Panc1 (cell line): ENCODE data around the gene GLRA3. TPM values are rescaled to one million over a fixed set of nuclear protein-coding genes. Genes with fewer than 3 reads are reported as not detected.

ENCODE experiments used
- ATAC-seq: fragments of 200-7000 bp; cut with Tn5 transposase; 2 replicates; pipeline ENCODE4 v1.9.1; 2020; ENCODE audit warnings: mild to moderate bottlenecking, moderate library complexity
- BruUV-seq: library from RNA; stranded (reverse); fragments of 400-500 nt; replicated peaks from 2 replicates; lab custom pipeline; 2021; lab: Mats Ljungman, UMichigan
- CTCF ChIA-PET: fragments of 300-600 bp; sonication (Branson Sonifier 250); formaldehyde crosslinking; loops from one replicate; lab custom pipeline; 2022; ENCODE audit warnings: antibody characterized with exemption; lab: Charles Lee
- POLR2A ChIA-PET: fragments of 300-600 bp; sonication (Branson Sonifier 250); formaldehyde crosslinking; loops from one replicate; lab custom pipeline; 2022; ENCODE audit warnings: antibody characterized with exemption; lab: Charles Lee
- DNase-seq: peaks from one replicate; pipeline ENCODE4 v3.0.0-alpha.2; 2010; ENCODE audit warnings: low read depth, low spot score
- H3K27ac ChIP-seq: 2 replicates; pipeline ENCODE4 v1.5.1; 2011; ENCODE audit warnings: mild to moderate bottlenecking, low read length, inconsistent platforms
- H3K27me3 ChIP-seq: fragments of 200-500 bp; sonication (Bioruptor generic); 2 replicates; pipeline ENCODE4 v1.6.0; 2014; ENCODE audit warnings: low read length, inconsistent platforms; ENCODE audit not compliant: control insufficient read depth, insufficient read depth
- H3K36me3 ChIP-seq: fragments of 200-500 bp; sonication (Bioruptor generic); 2 replicates; pipeline ENCODE4 v1.5.1; 2014; ENCODE audit warnings: inconsistent platforms, mild to moderate bottlenecking, low read length, moderate library complexity; ENCODE audit not compliant: control insufficient read depth, insufficient read depth
- H3K4me1 ChIP-seq: 2 replicates; pipeline ENCODE4 v1.5.1; 2011; ENCODE audit warnings: inconsistent platforms, mild to moderate bottlenecking, low read length, moderate library complexity; ENCODE audit not compliant: control insufficient read depth, insufficient read depth
- H3K4me3 ChIP-seq, 2 experiments: 2 replicates each; pipeline ENCODE4 v1.5.1; 2011 to 2012; ENCODE audit warnings: low read depth in 2 of 2, low read length in 2 of 2, mild to moderate bottlenecking in 2 of 2, inconsistent platforms in 1 of 2, moderate library complexity in 1 of 2
- H3K9me3 ChIP-seq: fragments of 200-500 bp; sonication (Bioruptor generic); 2 replicates; pipeline ENCODE4 v1.5.1; 2014; ENCODE audit warnings: low read depth, mild to moderate bottlenecking, inconsistent platforms, low read length, moderate library complexity; ENCODE audit not compliant: control insufficient read depth, insufficient read depth
- CTCF ChIP-seq: fragments of 450-650 bp; IDR thresholded peaks from 2 replicates; pipeline ENCODE4 v1.5.1; 2017; ENCODE audit warnings: mild to moderate bottlenecking
- POLR2AphosphoS5 ChIP-seq: IDR thresholded peaks from 2 replicates; pipeline ENCODE4 v1.6.1; 2012; ENCODE audit warnings: mild to moderate bottlenecking, low read depth, low read length, moderate library complexity
- SIN3A ChIP-seq: IDR thresholded peaks from 2 replicates; pipeline ENCODE4 v1.6.1; 2012; ENCODE audit warnings: low read depth, mild to moderate bottlenecking, low read length, moderate library complexity, borderline replicate concordance; ENCODE audit not compliant: insufficient read depth
- TCF7L2 ChIP-seq: IDR thresholded peaks from 2 replicates; pipeline ENCODE4 v1.6.1; 2011; ENCODE audit warnings: mild to moderate bottlenecking, low read depth, low read length, inconsistent platforms
- in situ Hi-C: cut with HindIII; loops from 2 replicates; pipeline ENCODE4 v1.10.0; 2016; ENCODE audit warnings: low sequenced_read_pairs, low pct_unique_long_range_greater_than_20kb
- intact Hi-C: fragments of 100-400 bp; cut with micrococcal nuclease; formaldehyde crosslinking; loops from one replicate; pipeline ENCODE4 v1.10.0; 2022; ENCODE audit not compliant: unreplicated experiment
- total RNA-seq: library from RNA; stranded (reverse); gene quantifications from one replicate; pipeline ENCODE4 v1.2.1, GENCODE V29; 2021; ENCODE audit not compliant: unreplicated experiment
- TF ChIP-seq, protein P1 (sequence below), 2 experiments: IDR thresholded peaks; 2 replicates each; pipeline ENCODE4 v1.6.1; 2011 to 2012; ENCODE audit warnings: low read depth in 2 of 2, control low read depth in 1 of 2, low read length in 1 of 2, mild to moderate bottlenecking in 1 of 2, moderate library complexity in 1 of 2; ENCODE audit not compliant: insufficient read depth in 1 of 2

Gene GLRA3
- total RNA-seq, 1 experiment from 2014 or later = not detected

- Histone ChIP-seq H3K27me3 (no peaks in the 10 kb centered on the region), H3K36me3 (no peaks in the 10 kb centered on the region), H3K4me3 (no peak overlapping the region), H3K4me1 (no peaks in the 10 kb centered on the region), H3K27ac (no peak overlapping the region), H3K9me3 (no peaks in the 10 kb centered on the region)
- BruUV-seq = no TSS peak
- in situ Hi-C loops (no loop called here), intact Hi-C loops (no loop called here)
- POLR2A ChIA-PET = no interaction called here
- CTCF ChIA-PET = no interaction called here
- TF ChIP-seq CTCF (no peak), TCF7L2 (no peak), SIN3A (no peak), POLR2AphosphoS5 (no peak)
- TF ChIP-seq, protein P1, sequence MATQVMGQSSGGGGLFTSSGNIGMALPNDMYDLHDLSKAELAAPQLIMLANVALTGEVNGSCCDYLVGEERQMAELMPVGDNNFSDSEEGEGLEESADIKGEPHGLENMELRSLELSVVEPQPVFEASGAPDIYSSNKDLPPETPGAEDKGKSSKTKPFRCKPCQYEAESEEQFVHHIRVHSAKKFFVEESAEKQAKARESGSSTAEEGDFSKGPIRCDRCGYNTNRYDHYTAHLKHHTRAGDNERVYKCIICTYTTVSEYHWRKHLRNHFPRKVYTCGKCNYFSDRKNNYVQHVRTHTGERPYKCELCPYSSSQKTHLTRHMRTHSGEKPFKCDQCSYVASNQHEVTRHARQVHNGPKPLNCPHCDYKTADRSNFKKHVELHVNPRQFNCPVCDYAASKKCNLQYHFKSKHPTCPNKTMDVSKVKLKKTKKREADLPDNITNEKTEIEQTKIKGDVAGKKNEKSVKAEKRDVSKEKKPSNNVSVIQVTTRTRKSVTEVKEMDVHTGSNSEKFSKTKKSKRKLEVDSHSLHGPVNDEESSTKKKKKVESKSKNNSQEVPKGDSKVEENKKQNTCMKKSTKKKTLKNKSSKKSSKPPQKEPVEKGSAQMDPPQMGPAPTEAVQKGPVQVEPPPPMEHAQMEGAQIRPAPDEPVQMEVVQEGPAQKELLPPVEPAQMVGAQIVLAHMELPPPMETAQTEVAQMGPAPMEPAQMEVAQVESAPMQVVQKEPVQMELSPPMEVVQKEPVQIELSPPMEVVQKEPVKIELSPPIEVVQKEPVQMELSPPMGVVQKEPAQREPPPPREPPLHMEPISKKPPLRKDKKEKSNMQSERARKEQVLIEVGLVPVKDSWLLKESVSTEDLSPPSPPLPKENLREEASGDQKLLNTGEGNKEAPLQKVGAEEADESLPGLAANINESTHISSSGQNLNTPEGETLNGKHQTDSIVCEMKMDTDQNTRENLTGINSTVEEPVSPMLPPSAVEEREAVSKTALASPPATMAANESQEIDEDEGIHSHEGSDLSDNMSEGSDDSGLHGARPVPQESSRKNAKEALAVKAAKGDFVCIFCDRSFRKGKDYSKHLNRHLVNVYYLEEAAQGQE (IDR thresholded peaks at IDR 0.05; ENCODE audit: insufficient read depth in 1 of 2, low read depth in 2 of 2, low read length in 1 of 2) = no peak
- ATAC-seq (no peak), DNase-seq (no peak)
Observed at GRCh38 chr4:174592256-174592984, 236.6 kb downstream of the GLRA3 start.

- ATAC-seq = no peak
- intact Hi-C loops (no loop called here), in situ Hi-C loops (no loop called here)
- Histone ChIP-seq H3K36me3 (no peaks in the 10 kb centered on the region), H3K27ac (no peak overlapping the region), H3K4me3 (no peak overlapping the region), H3K4me1 (no peaks in the 10 kb centered on the region), H3K27me3 (no peaks in the 10 kb centered on the region), H3K9me3 (no peaks in the 10 kb centered on the region)
- CTCF ChIA-PET = no interaction called here
- POLR2A ChIA-PET = interaction anchor here (0.5 kb wide), 1 partner anchor 256 kb away, joined by 6 read pairs; no protein-coding TSS in a partner anchor
- no peak for DNase-seq
- BruUV-seq = no TSS peak
- TF ChIP-seq CTCF (no peak), TCF7L2 (no peak), POLR2AphosphoS5 (no peak), SIN3A (no peak)
- TF ChIP-seq, protein P1 (IDR thresholded peaks at IDR 0.05; ENCODE audit: insufficient read depth in 1 of 2, low read depth in 2 of 2, low read length in 1 of 2) = no peak
Observed at GRCh38 chr4:174591243-174592021, 237.6 kb downstream of the GLRA3 start.
